Nephron (organoid): Measurements from ENCODE around the gene ABTB2.
A peak's percentile ranks its signal among the peaks of the same experiment; 100 is the strongest.

Source experiments
- H3K27ac Mint-ChIP-seq, 3 experiments: 2 replicates each; pipeline ENCODE4 v1.8.0; 2020; ENCODE audit warnings: mixed read lengths in 3 of 3, mild to moderate bottlenecking in 2 of 3, moderate library complexity in 1 of 3
- H3K27me3 Mint-ChIP-seq: 2 replicates; pipeline ENCODE4 v1.8.0; 2021; ENCODE audit warnings: low read depth, mild to moderate bottlenecking, moderate library complexity, mixed read lengths
- H3K36me3 Mint-ChIP-seq: 2 replicates; pipeline ENCODE4 v1.8.0; 2020; ENCODE audit warnings: low read depth, mixed read lengths
- H3K4me1 Mint-ChIP-seq: 2 replicates; pipeline ENCODE4 v1.8.0; 2020; ENCODE audit warnings: mixed read lengths
- H3K4me3 Mint-ChIP-seq, 3 experiments: 2 replicates each; pipeline ENCODE4 v1.8.0; 2020; ENCODE audit warnings: mild to moderate bottlenecking in 3 of 3, mixed read lengths in 3 of 3, moderate library complexity in 2 of 3
- H3K9me3 Mint-ChIP-seq: 2 replicates; pipeline ENCODE4 v1.8.0; 2020; ENCODE audit warnings: mixed read lengths
- CTCF ChIP-seq, 3 experiments: fragments of 200-600 bp; sonication (generic); IDR thresholded peaks; one replicate each; pipeline ENCODE4 v1.5.0; 2021; ENCODE audit warnings: antibody characterized with exemption in 3 of 3; ENCODE audit not compliant: unreplicated experiment in 3 of 3

The ABTB2 gene

GRCh38 chr11:34197256-34197655 is 160.6 kb downstream of the ABTB2 start:
- TF ChIP-seq CTCF (IDR thresholded peaks at IDR 0.05; ENCODE audit: unreplicated experiment in 3 of 3) = no peak

GRCh38 chr11:34194576-34195335 is 163.1 kb downstream of the ABTB2 start:
- Mint-ChIP-seq H3K4me1 (peaks cover 25% of the 10 kb centered on the region), H3K4me3 (no peak overlapping the region), H3K9me3 (no peaks in the 10 kb centered on the region), H3K27me3 (no peaks in the 10 kb centered on the region), H3K36me3 (no peaks in the 10 kb centered on the region), H3K27ac (no peak overlapping the region)
- no peak for TF ChIP-seq CTCF (IDR thresholded peaks at IDR 0.05; ENCODE audit: unreplicated experiment in 3 of 3)

More at GRCh38 chr11:34197256-34197655, 160.6 kb downstream of the ABTB2 start:
- H3K27ac Mint-ChIP-seq = no peak overlapping the region
- H3K36me3 Mint-ChIP-seq = no peaks in the 10 kb centered on the region
- H3K27me3 Mint-ChIP-seq = no peaks in the 10 kb centered on the region
- H3K4me3 Mint-ChIP-seq = no peak overlapping the region
- no peaks in the 10 kb centered on the region for H3K9me3 Mint-ChIP-seq
- H3K4me1 Mint-ChIP-seq = peaks cover 37% of the 10 kb centered on the region

GRCh38 chr11:34192481-34193401 is 165.1 kb downstream of the ABTB2 start:
- Mint-ChIP-seq H3K27me3 (peaks cover 5% of the 10 kb centered on the region), H3K27ac (peak overlapping the region in 2 of 3 experiments; percentile 44 to 54), H3K4me1 (peaks cover 36% of the 10 kb centered on the region), H3K9me3 (no peaks in the 10 kb centered on the region), H3K36me3 (no peaks in the 10 kb centered on the region), H3K4me3 (no peak overlapping the region)
- no peak for TF ChIP-seq CTCF (IDR thresholded peaks at IDR 0.05; ENCODE audit: unreplicated experiment in 3 of 3)

- H3K4me3 Mint-ChIP-seq = no peak overlapping the region
- H3K9me3 Mint-ChIP-seq = no peaks in the 10 kb centered on the region
- peaks cover 44% of the 10 kb centered on the region for H3K4me1 Mint-ChIP-seq
- H3K27me3 Mint-ChIP-seq = peaks cover 5% of the 10 kb centered on the region
- no peaks in the 10 kb centered on the region for H3K36me3 Mint-ChIP-seq
- no peak for TF ChIP-seq CTCF (IDR thresholded peaks at IDR 0.05; ENCODE audit: unreplicated experiment in 3 of 3)
- H3K27ac Mint-ChIP-seq = no peak overlapping the region
Observed at GRCh38 chr11:34191578-34191977, 166.2 kb downstream of the ABTB2 start.

GRCh38 chr11:34190192-34191139 is 167.3 kb downstream of the ABTB2 start:
- Mint-ChIP-seq H3K36me3 (no peaks in the 10 kb centered on the region), H3K27ac (no peak overlapping the region), H3K9me3 (no peaks in the 10 kb centered on the region), H3K4me3 (no peak overlapping the region), H3K27me3 (peaks cover 5% of the 10 kb centered on the region), H3K4me1 (peaks cover 56% of the 10 kb centered on the region)
- TF ChIP-seq CTCF (IDR thresholded peaks at IDR 0.05; ENCODE audit: unreplicated experiment in 3 of 3) = no peak
